NCI-H748 (cell line): Measurements from ENCODE around the gene KLHL40.

Source experiments
- DNase-seq: peaks from one replicate; lab custom pipeline; 2025; ENCODE audit not compliant: unreplicated experiment; lab: John Stamatoyannopoulos, UW

KLHL40 gene

GRCh38 chr3:42656680-42657610 is 28.4 kb upstream of the KLHL40 start:
- no peak for DNase-seq

DNA sequence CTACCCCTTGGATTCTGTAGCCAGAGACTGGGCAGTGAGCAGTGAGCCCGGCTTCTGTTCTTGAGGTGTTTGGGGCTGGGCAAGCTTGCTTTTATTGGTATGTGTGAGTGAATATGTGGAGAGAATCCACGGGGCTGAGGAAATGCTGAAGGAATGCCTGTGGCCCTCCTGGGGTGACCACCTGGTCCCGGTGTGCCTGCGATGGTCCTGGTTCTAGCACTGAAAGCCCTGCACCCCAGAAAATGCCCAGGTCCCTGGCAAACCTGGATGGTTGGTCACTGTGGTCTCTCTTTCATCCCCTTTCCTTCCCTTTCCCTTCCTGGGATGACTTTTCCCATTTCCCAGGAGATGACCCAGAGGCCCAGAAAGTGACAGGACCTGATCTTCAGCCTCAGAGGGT is 27.7 kb upstream of the KLHL40 start:
- no peak for DNase-seq

- DNase-seq = no peak
These were observed 27.1 kb upstream of the KLHL40 start for GRCh38 chr3:42658091-42658770.

DNA sequence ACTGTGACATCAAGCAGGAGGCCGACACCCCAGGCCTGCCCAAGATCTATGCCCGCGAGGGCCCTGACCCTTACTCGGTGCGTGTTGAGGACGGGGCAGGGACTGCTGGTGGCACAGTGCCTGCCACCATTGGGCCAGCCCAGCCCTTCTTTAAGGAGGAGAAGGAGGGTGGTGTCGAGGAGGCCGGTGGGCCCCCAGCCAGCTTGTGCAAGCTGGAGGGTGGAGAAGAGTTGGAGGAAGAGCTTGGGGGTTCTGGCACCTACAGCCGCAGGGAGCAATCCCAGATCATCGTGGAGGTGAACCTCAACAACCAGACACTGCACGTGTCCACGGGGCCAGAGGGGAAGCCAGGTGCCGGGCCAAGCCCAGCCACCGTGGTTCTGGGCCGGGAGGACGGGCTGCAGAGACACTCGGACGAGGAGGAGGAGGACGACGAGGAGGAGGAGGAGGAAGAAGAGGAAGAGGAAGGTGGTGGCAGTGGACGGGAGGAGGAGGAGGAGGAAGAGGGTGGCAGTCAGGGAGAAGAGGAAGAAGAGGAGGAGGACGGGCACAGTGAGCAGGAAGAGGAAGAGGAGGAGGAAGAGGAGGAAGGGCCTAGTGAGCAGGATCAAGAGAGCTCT is 26.5 kb upstream of the KLHL40 start:
- DNase-seq = no peak

- DNase-seq = no peak
These were observed 25.7 kb upstream of the KLHL40 start for GRCh38 chr3:42659451-42660130.

- DNase-seq = no peak
These were observed 25.1 kb upstream of the KLHL40 start for GRCh38 chr3:42660131-42660715.

- peak; percentile 3 for DNase-seq
These were observed 24.4 kb upstream of the KLHL40 start for GRCh38 chr3:42660898-42661297.

DNA sequence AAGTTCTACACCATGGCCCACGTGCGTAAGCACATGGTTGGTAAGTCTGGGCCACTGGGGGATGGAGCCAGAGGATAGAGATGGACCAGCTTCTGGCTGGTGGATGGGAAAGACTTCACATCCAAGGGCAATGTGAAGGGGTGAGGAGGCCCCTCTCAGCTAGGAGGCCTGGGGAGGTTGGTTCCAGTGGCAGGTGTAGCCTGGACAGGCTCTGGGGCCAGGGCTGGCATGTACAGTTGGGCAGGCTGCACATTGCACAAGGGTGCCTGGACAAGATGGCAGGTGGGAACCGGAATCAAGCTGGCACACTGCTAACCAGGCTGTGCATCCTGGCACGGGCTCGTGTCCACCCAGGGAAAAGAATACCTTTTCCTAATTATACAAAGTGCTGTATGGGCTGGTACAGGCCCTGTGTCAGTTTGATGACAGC is 23.7 kb upstream of the KLHL40 start:
- DNase-seq = no peak

DNA sequence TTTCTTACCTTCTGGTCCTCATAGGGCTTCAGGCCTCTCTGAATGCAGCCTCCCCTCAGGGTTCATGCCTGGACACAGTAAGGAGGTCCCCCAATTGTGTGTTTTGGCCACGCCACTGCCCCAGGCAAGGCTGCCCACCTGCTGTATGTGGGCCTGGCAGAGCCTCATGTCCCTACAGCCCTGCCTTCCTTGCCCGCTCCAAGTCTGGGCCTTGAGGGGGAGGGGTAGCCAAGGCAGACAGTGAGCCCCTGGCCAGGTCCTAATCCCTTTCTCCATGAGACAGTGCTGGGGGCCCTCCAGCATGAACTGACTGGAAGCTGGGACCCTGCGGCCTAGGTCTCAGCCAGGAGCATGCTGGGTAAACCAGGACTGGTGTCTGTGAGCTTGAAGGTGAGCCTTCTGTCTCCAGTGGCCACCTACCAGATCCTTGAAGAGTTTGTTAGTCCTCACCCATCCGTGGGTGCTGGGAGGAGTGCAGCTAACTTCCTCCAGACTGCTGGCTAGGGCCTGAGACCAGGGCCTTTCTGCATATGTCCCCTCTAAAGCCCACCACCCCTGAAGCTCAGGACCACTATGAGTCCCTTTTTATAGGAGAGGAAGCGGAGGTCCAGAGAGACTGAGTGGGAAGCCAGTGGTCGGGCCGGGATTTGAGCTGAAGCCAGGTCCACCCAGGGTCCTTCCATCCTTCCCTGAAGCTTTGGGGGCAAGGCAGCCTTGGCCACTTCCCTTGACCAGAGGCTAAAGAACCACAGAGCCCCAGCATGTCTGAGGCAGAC is 23.1 kb upstream of the KLHL40 start:
- DNase-seq = no peak

GRCh38 chr3:42662813-42663535 is 22.4 kb upstream of the KLHL40 start:
- DNase-seq = no peak

DNA sequence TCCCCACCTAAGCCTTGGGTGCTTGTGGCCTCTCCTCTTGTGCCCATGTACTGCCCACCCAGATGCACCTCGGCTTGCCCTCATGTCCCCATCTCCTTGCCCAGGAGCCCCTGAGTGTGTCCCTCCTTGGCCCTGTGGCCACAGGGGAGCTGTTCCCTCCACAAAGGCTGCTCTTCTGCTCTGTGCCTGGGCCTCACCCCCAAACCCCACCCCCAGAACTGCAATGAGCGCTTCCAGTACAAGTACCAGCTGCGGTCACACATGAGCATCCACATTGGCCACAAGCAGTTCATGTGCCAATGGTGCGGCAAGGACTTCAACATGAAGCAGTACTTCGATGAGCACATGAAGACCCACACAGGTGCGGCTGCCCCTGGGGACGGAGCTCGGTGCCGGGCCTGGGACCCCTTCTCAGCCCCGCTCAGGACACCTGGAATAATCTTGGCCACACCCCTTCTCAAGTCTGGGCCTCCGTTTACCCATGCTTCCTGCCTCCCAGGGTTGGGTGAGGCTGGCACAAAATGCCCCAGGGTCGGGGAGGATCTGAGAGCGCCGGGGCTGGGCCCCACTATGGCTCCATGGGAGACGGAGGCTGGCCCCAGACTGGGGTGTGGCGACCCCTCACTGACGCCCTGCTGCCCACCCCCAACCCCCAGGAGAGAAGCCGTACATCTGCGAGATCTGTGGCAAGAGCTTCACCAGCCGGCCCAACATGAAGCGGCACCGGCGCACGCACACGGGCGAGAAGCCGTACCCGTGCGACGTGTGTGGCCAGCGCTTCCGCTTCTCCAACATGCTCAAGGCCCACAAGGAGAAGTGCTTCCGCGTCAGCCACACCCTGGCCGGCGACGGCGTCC is 21.5 kb upstream of the KLHL40 start:
- no peak for DNase-seq

DNA sequence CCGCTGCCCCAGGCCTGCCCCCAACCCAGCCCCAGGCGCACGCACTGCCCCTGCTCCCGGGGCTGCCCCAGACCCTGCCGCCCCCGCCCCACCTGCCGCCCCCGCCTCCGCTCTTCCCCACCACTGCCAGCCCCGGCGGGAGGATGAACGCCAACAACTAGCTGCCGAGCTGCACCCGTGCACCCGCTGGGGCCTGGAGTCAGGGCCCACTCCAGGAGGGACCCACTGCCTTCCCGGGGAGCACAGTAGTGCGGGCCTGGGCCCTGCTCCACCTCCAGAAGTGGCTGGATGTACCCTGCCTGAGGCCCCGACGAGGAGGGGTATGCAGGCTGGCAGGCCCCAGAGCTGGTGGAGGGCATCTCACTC is 20.9 kb upstream of the KLHL40 start:
- DNase-seq = no peak

DNA sequence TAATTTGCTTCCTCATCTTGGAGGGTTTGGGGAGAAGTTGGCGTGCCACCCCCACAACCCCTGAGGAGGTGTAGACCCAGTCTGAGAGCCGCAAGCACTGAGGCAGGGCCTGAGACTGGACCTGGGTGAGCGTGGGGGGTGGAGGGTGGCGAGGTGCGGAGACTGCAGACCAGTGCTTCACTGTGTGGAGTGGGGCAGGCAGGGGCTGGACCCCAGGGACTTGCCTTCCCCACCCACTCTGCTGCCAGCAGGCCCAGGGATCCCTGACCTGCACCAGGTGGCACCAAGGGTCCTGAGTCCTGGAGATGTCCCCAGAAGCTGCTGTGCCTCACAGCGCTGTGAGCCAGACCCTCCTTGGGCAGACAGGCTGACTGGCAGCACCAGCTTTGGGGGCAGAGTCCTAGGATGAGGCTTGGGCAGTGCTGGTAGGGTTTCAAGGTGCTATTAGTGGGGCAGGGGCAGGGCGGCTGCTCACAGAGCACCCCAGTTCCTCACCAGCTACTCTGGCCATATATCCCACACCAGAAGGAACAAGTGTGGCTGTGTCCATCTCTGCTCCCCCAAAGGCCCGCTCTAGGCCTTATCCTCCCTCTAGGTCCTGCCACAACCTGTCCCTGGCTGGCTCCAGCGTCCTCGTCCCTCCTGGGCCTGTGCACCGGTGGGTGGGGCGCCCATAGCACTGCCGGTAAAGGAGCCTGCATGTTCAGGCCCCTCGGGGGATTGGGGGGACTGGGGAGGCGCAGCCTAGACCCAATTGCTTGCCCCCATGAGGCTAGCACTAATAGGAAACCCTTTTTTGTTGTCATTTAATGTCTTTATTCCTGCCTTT is 20.1 kb upstream of the KLHL40 start:
- no peak for DNase-seq

- no peak for DNase-seq
These were observed 19.3 kb upstream of the KLHL40 start for GRCh38 chr3:42666022-42666421.

GRCh38 chr3:42666577-42666998 is 18.7 kb upstream of the KLHL40 start:
- DNase-seq = no peak

GRCh38 chr3:42667096-42667522 is 18.2 kb upstream of the KLHL40 start:
- DNase-seq = no peak

GRCh38 chr3:42667523-42668412 is 17.6 kb upstream of the KLHL40 start:
- peak; percentile 38 for DNase-seq
